GM21360 (cell line): ENCODE measurements around the gene MAP1B.
A peak's percentile ranks its signal among the peaks of the same experiment; 100 is the strongest.
"Not testable (repeated sequence)": the region's sequence is repeated elsewhere in the genome, so short reads cannot be mapped to it uniquely, and the experiment has no call there.

Experiments used
- ATAC-seq: cut with Tn5 transposase; IDR thresholded peaks from one replicate; pipeline ENCODE4 v1.9.1; 2021; ENCODE audit warnings: mild to moderate bottlenecking, moderate library complexity; ENCODE audit not compliant: unreplicated experiment

Gene MAP1B

GRCh38 chr5:72159501-72159911, 52.2 kb downstream of the MAP1B start:
- no peak for ATAC-seq

- ATAC-seq = no peak
Measured at GRCh38 chr5:72160329-72160728, 53.1 kb downstream of the MAP1B start.

GRCh38 chr5:72160959-72161358, 53.7 kb downstream of the MAP1B start:
- no peak for ATAC-seq

GRCh38 chr5:72161951-72162350, 54.7 kb downstream of the MAP1B start:
- no peak for ATAC-seq

GRCh38 chr5:72163349-72163983, 56.2 kb downstream of the MAP1B start:
- ATAC-seq = no peak

GRCh38 chr5:72166070-72166979, 59.0 kb downstream of the MAP1B start:
- ATAC-seq = no peak

- ATAC-seq = no peak
Measured at GRCh38 chr5:72167257-72167656, 60.0 kb downstream of the MAP1B start.

GRCh38 chr5:72167804-72168203, 60.5 kb downstream of the MAP1B start:
- ATAC-seq = no peak

GRCh38 chr5:72170101-72170500, 62.8 kb downstream of the MAP1B start:
- ATAC-seq = no peak

- not testable (repeated sequence) for ATAC-seq
Measured at GRCh38 chr5:72171181-72171580, 63.9 kb downstream of the MAP1B start.

- ATAC-seq = peak; percentile 54
Measured at GRCh38 chr5:72171667-72172066, 64.4 kb downstream of the MAP1B start.

GRCh38 chr5:72172786-72173185, 65.5 kb downstream of the MAP1B start:
- no peak for ATAC-seq

GRCh38 chr5:72177538-72177937, 70.3 kb downstream of the MAP1B start:
- no peak for ATAC-seq

- no peak for ATAC-seq
Measured at GRCh38 chr5:72179028-72179815, 71.9 kb downstream of the MAP1B start.

GRCh38 chr5:72179816-72180440, 72.7 kb downstream of the MAP1B start:
- ATAC-seq = no peak

GRCh38 chr5:72180925-72181324, 73.7 kb downstream of the MAP1B start:
- no peak for ATAC-seq

GRCh38 chr5:72182686-72183085, 75.4 kb downstream of the MAP1B start:
- ATAC-seq = no peak

- ATAC-seq = no peak
Measured at GRCh38 chr5:72183101-72183520, 75.8 kb downstream of the MAP1B start.

GRCh38 chr5:72184408-72184807, 77.1 kb downstream of the MAP1B start:
- no peak for ATAC-seq

GRCh38 chr5:72185496-72186329, 78.4 kb downstream of the MAP1B start:
- ATAC-seq = no peak
